Thyroid gland (tissue), 4 donors: ENCODE data around the gene CST5. TPM values are rescaled to one million over a fixed set of nuclear protein-coding genes. Genes with fewer than 3 reads are reported as not detected.
"Not testable (repeated sequence)": the region's sequence is repeated elsewhere in the genome, so short reads cannot be mapped to it uniquely, and the experiment has no call there.

Experiments used
- DNase-seq, 2 donors: peaks; one replicate each; pipeline ENCODE4 v3.0.0-alpha.2; 2019
- H3K27ac ChIP-seq, 3 donors: fragments of 200-600 bp; sonication (generic); 1 replicate in 2 of 3; 2 replicates in 1 of 3; pipeline ENCODE4 v1.5.1; 2016 to 2019; ENCODE audit warnings: mild to moderate bottlenecking in 1 of 3, moderate library complexity in 1 of 3
- H3K27me3 ChIP-seq: fragments of 200-600 bp; sonication (generic); one replicate; pipeline ENCODE4 v1.5.1; 2019
- H3K36me3 ChIP-seq, 2 donors: fragments of 200-600 bp; sonication (generic); one replicate each; pipeline ENCODE4 v1.5.1; 2016 to 2019
- H3K4me1 ChIP-seq, 2 donors: fragments of 200-600 bp; sonication (generic); one replicate each; pipeline ENCODE4 v1.5.1; 2017 to 2019
- H3K4me3 ChIP-seq, 3 donors: fragments of 200-600 bp; sonication (generic); replicated peaks in 1 of 3; 1 replicate in 2 of 3; 2 replicates in 1 of 3; pipeline ENCODE4 v1.5.1; 2016; ENCODE audit warnings: mild to moderate bottlenecking in 1 of 3
- H3K9me3 ChIP-seq: fragments of 200-600 bp; sonication (generic); one replicate; pipeline ENCODE4 v1.5.1; 2017
- POLR2A ChIP-seq, 2 donors: fragments of 450-650 bp; IDR thresholded peaks; one replicate each; pipeline ENCODE4 v1.6.1; 2017; ENCODE audit warnings: antibody characterized with exemption in 2 of 2, mild to moderate bottlenecking in 2 of 2, moderate library complexity in 1 of 2
- WGBS, 2 donors: methylation state at CpG; one replicate each; pipeline ENCODE4 v1.1.5; 2017; 5-methylcytosine and 5-hydroxymethylcytosine counted together
- intact Hi-C: fragments of 100-400 bp; cut with DNase I; formaldehyde crosslinking; loops from one replicate; pipeline ENCODE4 v1.15.1; 2023
- total RNA-seq, 4 donors: library from RNA; depleted of rRNA; stranded (reverse); fragments of >200 nt; gene quantifications; one replicate each; pipeline ENCODE4 v1.2.3, GENCODE V29; 2016
- TF ChIP-seq, protein P1 (sequence below), 6 experiments: fragments of 200-600 bp in 3 of 6; fragments of 450-650 bp in 3 of 6; sonication (generic) in 3 of 6; IDR thresholded peaks; one replicate each; pipeline ENCODE4 v1.5.1; 2016 to 2019; ENCODE audit warnings: antibody characterized with exemption in 6 of 6, mild to moderate bottlenecking in 2 of 6, inconsistent platforms in 1 of 6, moderate library complexity in 1 of 6

Gene CST5
- total RNA-seq, 4 donors from 2014 or later, result not detected

- Histone ChIP-seq H3K9me3 (no peaks in the 10 kb centered on the region), H3K36me3 (no peaks in the 10 kb centered on the region), H3K27me3 (no peaks in the 10 kb centered on the region), H3K4me1 (no peaks in the 10 kb centered on the region), H3K27ac (no peak overlapping the region), H3K4me3 (no peak overlapping the region)
- DNase-seq, result no peak
- TF ChIP-seq, protein P1, sequence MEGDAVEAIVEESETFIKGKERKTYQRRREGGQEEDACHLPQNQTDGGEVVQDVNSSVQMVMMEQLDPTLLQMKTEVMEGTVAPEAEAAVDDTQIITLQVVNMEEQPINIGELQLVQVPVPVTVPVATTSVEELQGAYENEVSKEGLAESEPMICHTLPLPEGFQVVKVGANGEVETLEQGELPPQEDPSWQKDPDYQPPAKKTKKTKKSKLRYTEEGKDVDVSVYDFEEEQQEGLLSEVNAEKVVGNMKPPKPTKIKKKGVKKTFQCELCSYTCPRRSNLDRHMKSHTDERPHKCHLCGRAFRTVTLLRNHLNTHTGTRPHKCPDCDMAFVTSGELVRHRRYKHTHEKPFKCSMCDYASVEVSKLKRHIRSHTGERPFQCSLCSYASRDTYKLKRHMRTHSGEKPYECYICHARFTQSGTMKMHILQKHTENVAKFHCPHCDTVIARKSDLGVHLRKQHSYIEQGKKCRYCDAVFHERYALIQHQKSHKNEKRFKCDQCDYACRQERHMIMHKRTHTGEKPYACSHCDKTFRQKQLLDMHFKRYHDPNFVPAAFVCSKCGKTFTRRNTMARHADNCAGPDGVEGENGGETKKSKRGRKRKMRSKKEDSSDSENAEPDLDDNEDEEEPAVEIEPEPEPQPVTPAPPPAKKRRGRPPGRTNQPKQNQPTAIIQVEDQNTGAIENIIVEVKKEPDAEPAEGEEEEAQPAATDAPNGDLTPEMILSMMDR (IDR thresholded peaks at IDR 0.05), result no peak
- no peak for TF ChIP-seq POLR2A (IDR thresholded peaks at IDR 0.05)
- WGBS, 2 donors, result 90 to 91% methylated on average over 5 of the region's 5 CpGs
- intact Hi-C loops, result no loop called here
Measured at GRCh38 chr20:23856736-23857135, 22.8 kb downstream of the CST5 start.

- DNase-seq, result no peak
- no peaks in the 10 kb centered on the region for H3K27me3 ChIP-seq
- H3K36me3 ChIP-seq, result no peaks in the 10 kb centered on the region
- no peaks in the 10 kb centered on the region for H3K9me3 ChIP-seq
- no peak overlapping the region for H3K4me3 ChIP-seq
- intact Hi-C loops, result no loop called here
- TF ChIP-seq, protein P1 (IDR thresholded peaks at IDR 0.05), result no peak
- TF ChIP-seq POLR2A (IDR thresholded peaks at IDR 0.05), result no peak
- no peaks in the 10 kb centered on the region for H3K4me1 ChIP-seq
- H3K27ac ChIP-seq, result no peak overlapping the region
- 92 to 97% methylated on average over 5 of the region's 5 CpGs for WGBS, 2 donors
Measured at GRCh38 chr20:23856226-23856625, 23.3 kb downstream of the CST5 start.

DNA sequence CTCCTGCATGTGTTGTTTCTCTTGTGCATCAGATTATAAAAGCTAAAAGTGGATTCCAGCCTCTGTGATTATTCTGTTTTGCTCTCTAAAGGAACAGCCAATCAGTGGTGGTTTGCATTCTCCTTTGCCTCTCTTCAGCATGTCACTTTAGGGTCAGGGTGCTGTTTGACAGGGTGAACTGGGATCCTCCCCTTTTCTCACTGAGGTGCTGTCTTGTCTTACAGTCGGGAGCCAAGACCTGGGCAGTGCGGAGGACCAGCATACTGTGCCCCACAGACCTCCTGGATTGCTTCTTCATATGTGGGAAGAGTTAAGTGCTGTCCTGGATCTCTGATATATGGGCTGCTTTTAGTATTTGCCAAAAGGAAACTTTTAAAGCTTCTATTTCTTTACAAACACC, 37.9 kb downstream of the CST5 start:
- Histone ChIP-seq H3K27ac (no peak overlapping the region), H3K4me3 (no peak overlapping the region), H3K27me3 (no peaks in the 10 kb centered on the region), H3K4me1 (no peaks in the 10 kb centered on the region), H3K9me3 (no peaks in the 10 kb centered on the region), H3K36me3 (no peaks in the 10 kb centered on the region)
- TF ChIP-seq POLR2A (IDR thresholded peaks at IDR 0.05), result no peak
- TF ChIP-seq, protein P1 (IDR thresholded peaks at IDR 0.05), result no peak
- intact Hi-C loops, result no loop called here
- no peak for DNase-seq
- 60 to 75% methylated on average over 2 of the region's 2 CpGs for WGBS, 2 donors

DNA sequence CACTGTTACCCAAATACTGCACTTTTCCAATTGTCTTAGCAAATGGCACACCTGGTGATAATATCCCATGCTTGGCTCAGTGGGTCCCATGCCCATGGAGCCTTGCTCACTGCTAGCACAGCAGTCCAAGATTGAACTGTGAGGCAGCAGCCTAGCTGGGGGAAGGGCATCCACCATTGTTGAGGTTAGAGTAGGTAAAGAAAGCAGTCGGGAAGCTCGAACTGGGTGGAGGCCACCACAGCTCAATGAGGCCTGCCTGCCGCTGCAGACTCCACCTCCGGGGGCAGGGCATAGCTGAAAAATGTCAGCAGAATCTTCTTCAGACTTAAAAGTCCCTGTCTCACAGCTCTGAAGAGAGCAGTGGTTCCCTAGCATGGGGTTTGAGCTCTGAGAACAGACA, 43.8 kb downstream of the CST5 start:
- Histone ChIP-seq H3K36me3 (no peaks in the 10 kb centered on the region), H3K27ac (no peak overlapping the region), H3K4me1 (no peaks in the 10 kb centered on the region), H3K27me3 (no peaks in the 10 kb centered on the region), H3K4me3 (no peak overlapping the region), H3K9me3 (no peaks in the 10 kb centered on the region)
- DNase-seq, result no peak
- WGBS, 2 donors, result 69 to 84% methylated on average over 4 of the region's 4 CpGs
- no peak for TF ChIP-seq POLR2A (IDR thresholded peaks at IDR 0.05)
- TF ChIP-seq, protein P1 (IDR thresholded peaks at IDR 0.05), result no peak
- intact Hi-C loops, result no loop called here

DNA sequence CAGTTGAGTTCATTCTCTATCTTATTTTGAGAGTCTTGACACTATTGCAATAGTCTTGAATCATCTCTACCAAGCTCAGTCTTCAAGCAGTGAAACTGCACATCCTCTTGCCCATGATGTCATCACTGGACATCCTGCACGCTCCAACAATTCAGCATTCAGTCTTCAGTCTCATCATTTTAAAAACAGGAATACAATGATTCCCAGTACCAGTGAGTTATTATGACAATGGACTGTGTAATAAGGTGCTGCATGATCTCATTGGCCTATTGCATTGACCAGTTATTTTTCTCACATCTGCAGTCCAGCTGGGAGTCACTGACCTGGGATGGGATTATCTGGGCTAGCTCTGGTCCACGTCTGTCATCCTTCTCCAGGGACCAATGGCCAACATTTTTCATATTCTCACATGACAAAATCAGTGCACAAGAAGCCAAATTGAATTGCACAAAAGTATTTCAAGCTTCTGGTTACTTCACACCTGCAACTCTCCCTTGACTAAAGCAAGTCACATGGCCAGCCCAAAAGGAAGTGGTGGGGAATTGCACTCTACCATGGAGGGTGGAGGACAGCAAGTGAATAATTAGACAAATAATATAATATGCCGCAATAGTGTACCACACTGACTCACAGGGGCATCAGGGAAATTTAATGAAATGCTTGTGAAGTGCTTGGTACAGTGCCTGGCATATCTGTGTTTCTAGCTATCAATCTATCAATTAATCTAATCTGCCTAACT, 46.6 kb downstream of the CST5 start:
- no peaks in the 10 kb centered on the region for H3K27me3 ChIP-seq
- intact Hi-C loops, result no loop called here
- TF ChIP-seq POLR2A (IDR thresholded peaks at IDR 0.05), result no peak
- TF ChIP-seq, protein P1 (IDR thresholded peaks at IDR 0.05), result no peak
- no peaks in the 10 kb centered on the region for H3K9me3 ChIP-seq
- DNase-seq, result no peak
- H3K36me3 ChIP-seq, result no peaks in the 10 kb centered on the region
- no peak overlapping the region for H3K4me3 ChIP-seq
- no peaks in the 10 kb centered on the region for H3K4me1 ChIP-seq
- 62 to 66% methylated on average over 3 of the region's 3 CpGs for WGBS, 2 donors
- no peak overlapping the region for H3K27ac ChIP-seq

- H3K4me1 ChIP-seq, intact Hi-C loops, H3K4me3 ChIP-seq, DNase-seq, H3K27me3 ChIP-seq, H3K9me3 ChIP-seq, H3K27ac ChIP-seq, H3K36me3 ChIP-seq: not testable (repeated sequence)
- WGBS, 2 donors, result 54 to 56% methylated on average over 3 of the region's 3 CpGs
Measured at GRCh38 chr20:23831961-23832360, 47.6 kb downstream of the CST5 start.
